ENCODE results near the gene FANCI.

- no peak for TF ChIP-seq POLR2A (IDR thresholded peaks at IDR 0.05)
- TF ChIP-seq CTCF (IDR thresholded peaks at IDR 0.05): no peak
Measured at GRCh38 chr15:89330119-89330518, 86.3 kb downstream of the FANCI start.
